ENCODE data around the gene CYSTM1. TPM values are rescaled to one million over a fixed set of nuclear protein-coding genes. Genes with fewer than 3 reads are reported as not detected.

Gene CYSTM1
- total RNA-seq, 2 experiments from 2014 or later: 21.4 to 36.7 TPM

GRCh38 chr5:140205952-140206351, 31.0 kb downstream of the CYSTM1 start:
- TF ChIP-seq CTCF (conservative IDR thresholded peaks at IDR 0.05; ENCODE audit: low read length) (peak; percentile 41), EZH2phosphoT487 (IDR thresholded peaks at IDR 0.05; ENCODE audit: borderline replicate concordance, low read depth, low read length) (no peak)
- Histone ChIP-seq H3K9me3 (ENCODE audit: low read length) (no peaks in the 10 kb centered on the region), H3K27ac (ENCODE audit: low read depth, low read length, poor library complexity, severe bottlenecking) (no peak overlapping the region), H3K36me3 (ENCODE audit: insufficient read depth, low read length) (no peaks in the 10 kb centered on the region), H3K4me2 (ENCODE audit: low read length) (no peak overlapping the region), H2AFZ (ENCODE audit: low read length) (no peak overlapping the region), H3K79me2 (ENCODE audit: insufficient read depth, low read depth, low read length) (no peaks in the 10 kb centered on the region), H3K4me3 (ENCODE audit: low read depth, low read length, poor library complexity, severe bottlenecking) (no peak overlapping the region), H3K4me1 (ENCODE audit: insufficient read depth, low read length, poor library complexity, severe bottlenecking) (no peaks in the 10 kb centered on the region), H3K9me2 (ENCODE audit: insufficient read depth, low read length) (no peaks in the 10 kb centered on the region), H4K20me1 (ENCODE audit: insufficient read depth, low read length) (no peaks in the 10 kb centered on the region)
- CTCF ChIA-PET (ENCODE audit: unreplicated experiment): no interaction called here
- intact Hi-C loops (cut with micrococcal nuclease; ENCODE audit: unreplicated experiment): no loop called here
- POLR2A ChIA-PET: interaction anchor here (0.6 kb wide), 1 partner anchor 152 kb away, joined by 3 read pairs; no protein-coding TSS in a partner anchor
- no TSS peak for BruUV-seq (replicated peaks)
- no peak for DNase-seq (ENCODE audit: low spot score)

- ChIA-PET POLR2A (interaction anchor here (0.8 kb wide), 1 partner anchor 360 kb away, joined by 4 read pairs; no protein-coding TSS in a partner anchor), CTCF (ENCODE audit: unreplicated experiment) (interaction anchor here (0.7 kb wide), 1 partner anchor 25 kb away, joined by 3 read pairs; no protein-coding TSS in a partner anchor)
- no peak for DNase-seq (ENCODE audit: low spot score)
- no TSS peak for BruUV-seq (replicated peaks)
- Histone ChIP-seq H3K9me3 (ENCODE audit: low read length) (no peaks in the 10 kb centered on the region), H3K4me3 (ENCODE audit: low read depth, low read length, poor library complexity, severe bottlenecking) (no peak overlapping the region), H4K20me1 (ENCODE audit: insufficient read depth, low read length) (no peaks in the 10 kb centered on the region), H3K79me2 (ENCODE audit: insufficient read depth, low read depth, low read length) (no peaks in the 10 kb centered on the region), H3K27ac (ENCODE audit: low read depth, low read length, poor library complexity, severe bottlenecking) (no peak overlapping the region), H3K9me2 (ENCODE audit: insufficient read depth, low read length) (no peaks in the 10 kb centered on the region), H3K4me2 (ENCODE audit: low read length) (no peak overlapping the region), H3K4me1 (ENCODE audit: insufficient read depth, low read length, poor library complexity, severe bottlenecking) (no peaks in the 10 kb centered on the region), H3K36me3 (ENCODE audit: insufficient read depth, low read length) (no peaks in the 10 kb centered on the region; the same call in 1 of the 2 replicates), H2AFZ (ENCODE audit: low read length) (no peak overlapping the region)
- TF ChIP-seq CTCF (conservative IDR thresholded peaks at IDR 0.05; ENCODE audit: low read length): no peak
- TF ChIP-seq EZH2phosphoT487 (IDR thresholded peaks at IDR 0.05; ENCODE audit: borderline replicate concordance, low read depth, low read length): no peak
- intact Hi-C loops (cut with micrococcal nuclease; ENCODE audit: unreplicated experiment): no loop called here
Measured at GRCh38 chr5:140207250-140207964, 32.4 kb downstream of the CYSTM1 start.

- POLR2A ChIA-PET: no interaction called here
- CTCF ChIA-PET (ENCODE audit: unreplicated experiment): no interaction called here
Measured at GRCh38 chr5:140208065-140208464, 33.1 kb downstream of the CYSTM1 start.

More at GRCh38 chr5:140208065-140208464, 33.1 kb downstream of the CYSTM1 start:
- no peak for DNase-seq (ENCODE audit: low spot score)
- Histone ChIP-seq H2AFZ (ENCODE audit: low read length) (no peak overlapping the region), H3K9me2 (ENCODE audit: insufficient read depth, low read length) (no peaks in the 10 kb centered on the region), H3K9me3 (ENCODE audit: low read length) (no peaks in the 10 kb centered on the region), H4K20me1 (ENCODE audit: insufficient read depth, low read length) (no peaks in the 10 kb centered on the region), H3K27ac (ENCODE audit: low read depth, low read length, poor library complexity, severe bottlenecking) (no peak overlapping the region), H3K4me1 (ENCODE audit: insufficient read depth, low read length, poor library complexity, severe bottlenecking) (no peaks in the 10 kb centered on the region), H3K4me3 (ENCODE audit: low read depth, low read length, poor library complexity, severe bottlenecking) (no peak overlapping the region), H3K4me2 (ENCODE audit: low read length) (no peak overlapping the region), H3K79me2 (ENCODE audit: insufficient read depth, low read depth, low read length) (no peaks in the 10 kb centered on the region), H3K36me3 (ENCODE audit: insufficient read depth, low read length) (no peaks in the 10 kb centered on the region; the same call in 1 of the 2 replicates)
- no TSS peak for BruUV-seq (replicated peaks)
- intact Hi-C loops (cut with micrococcal nuclease; ENCODE audit: unreplicated experiment): no loop called here
- TF ChIP-seq CTCF (conservative IDR thresholded peaks at IDR 0.05; ENCODE audit: low read length) (no peak), EZH2phosphoT487 (IDR thresholded peaks at IDR 0.05; ENCODE audit: borderline replicate concordance, low read depth, low read length) (no peak)
